Testis (tissue), 2 donors: ENCODE measurements around the gene TP53INP2.

Source experiments
- POLR2A ChIP-seq: fragments of 450-650 bp; IDR thresholded peaks from one replicate; pipeline ENCODE4 v1.6.1; 2017; ENCODE audit warnings: antibody characterized with exemption, mild to moderate bottlenecking, moderate library complexity
- TF ChIP-seq, protein P1 (sequence below), 3 experiments: fragments of 450-650 bp in 2 of 3; fragments of 200-600 bp in 1 of 3; sonication (generic) in 1 of 3; IDR thresholded peaks; one replicate each; pipeline ENCODE4 v1.5.1; 2016 to 2019; ENCODE audit warnings: antibody characterized with exemption in 3 of 3, mild to moderate bottlenecking in 2 of 3, moderate library complexity in 1 of 3

DNA sequence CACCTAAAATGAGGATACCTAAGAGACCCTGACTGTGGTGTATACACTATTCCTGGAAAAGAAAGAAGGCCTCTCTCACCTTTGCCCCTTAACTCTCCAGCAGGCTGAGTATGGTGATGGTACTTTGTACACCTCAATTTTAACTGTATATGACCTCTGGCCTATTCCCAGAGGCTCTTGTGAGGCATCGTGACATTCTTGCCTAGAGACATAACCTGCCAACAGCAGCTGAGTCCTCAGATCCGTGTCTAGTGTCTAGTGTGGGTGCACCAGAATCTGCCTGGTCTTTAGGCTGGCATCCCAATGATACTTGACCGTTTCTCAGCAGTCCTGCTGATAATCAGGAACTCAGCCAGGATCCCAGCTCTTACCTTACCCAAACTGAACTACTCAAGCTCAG, 20.0 kb downstream of the TP53INP2 start:
- TF ChIP-seq, protein P1, sequence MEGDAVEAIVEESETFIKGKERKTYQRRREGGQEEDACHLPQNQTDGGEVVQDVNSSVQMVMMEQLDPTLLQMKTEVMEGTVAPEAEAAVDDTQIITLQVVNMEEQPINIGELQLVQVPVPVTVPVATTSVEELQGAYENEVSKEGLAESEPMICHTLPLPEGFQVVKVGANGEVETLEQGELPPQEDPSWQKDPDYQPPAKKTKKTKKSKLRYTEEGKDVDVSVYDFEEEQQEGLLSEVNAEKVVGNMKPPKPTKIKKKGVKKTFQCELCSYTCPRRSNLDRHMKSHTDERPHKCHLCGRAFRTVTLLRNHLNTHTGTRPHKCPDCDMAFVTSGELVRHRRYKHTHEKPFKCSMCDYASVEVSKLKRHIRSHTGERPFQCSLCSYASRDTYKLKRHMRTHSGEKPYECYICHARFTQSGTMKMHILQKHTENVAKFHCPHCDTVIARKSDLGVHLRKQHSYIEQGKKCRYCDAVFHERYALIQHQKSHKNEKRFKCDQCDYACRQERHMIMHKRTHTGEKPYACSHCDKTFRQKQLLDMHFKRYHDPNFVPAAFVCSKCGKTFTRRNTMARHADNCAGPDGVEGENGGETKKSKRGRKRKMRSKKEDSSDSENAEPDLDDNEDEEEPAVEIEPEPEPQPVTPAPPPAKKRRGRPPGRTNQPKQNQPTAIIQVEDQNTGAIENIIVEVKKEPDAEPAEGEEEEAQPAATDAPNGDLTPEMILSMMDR (IDR thresholded peaks at IDR 0.05): no peak
- no peak for TF ChIP-seq POLR2A
